Epidermal melanocyte (primary cell): ENCODE measurements around the gene ABL1.

Experiments
- DNase-seq: peaks from one replicate; pipeline ENCODE4 v3.0.0; 2011; ENCODE audit warnings: low spot score; ENCODE audit not compliant: insufficient read length

ABL1 gene

DNA sequence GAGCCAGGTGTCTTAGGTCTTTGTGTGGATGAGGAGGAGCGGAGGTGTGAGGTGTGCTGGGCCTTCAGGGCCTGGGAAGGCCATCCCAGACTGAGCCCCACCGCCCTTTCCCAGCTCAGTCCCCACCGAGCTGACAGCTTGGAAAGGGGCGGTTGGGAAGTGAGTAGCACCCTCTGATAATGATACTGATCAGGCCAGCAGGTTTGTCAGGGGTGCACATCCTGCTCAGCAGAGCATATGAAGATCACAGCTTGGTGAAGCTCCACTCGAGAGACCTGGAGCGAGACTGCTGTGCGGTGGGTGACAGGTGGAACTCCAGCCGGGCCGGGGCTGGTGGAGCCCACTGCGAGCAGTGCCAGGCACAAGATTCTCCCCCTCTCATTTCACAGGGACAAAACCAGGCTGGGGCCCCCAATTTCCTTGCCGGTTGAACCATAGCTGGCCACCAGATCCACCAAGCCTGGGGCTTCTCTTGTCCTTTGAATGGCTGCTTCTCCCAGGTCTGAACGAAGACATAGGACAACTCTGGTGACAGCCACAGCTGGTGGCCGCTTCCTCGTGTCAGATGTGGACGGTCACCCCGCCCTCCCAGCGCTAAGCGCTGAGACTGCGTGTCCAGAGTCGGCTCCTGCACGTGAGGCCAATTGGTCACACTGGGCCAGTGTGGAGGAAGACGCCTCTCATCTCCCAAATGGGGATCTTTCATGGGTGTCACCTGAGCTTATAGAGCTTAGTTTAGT lies 53.3 kb downstream of the ABL1 start:
- DNase-seq, result no peak

- DNase-seq, result no peak
Measured at GRCh38 chr9:130890124-130890523, 55.1 kb downstream of the ABL1 start.

DNA sequence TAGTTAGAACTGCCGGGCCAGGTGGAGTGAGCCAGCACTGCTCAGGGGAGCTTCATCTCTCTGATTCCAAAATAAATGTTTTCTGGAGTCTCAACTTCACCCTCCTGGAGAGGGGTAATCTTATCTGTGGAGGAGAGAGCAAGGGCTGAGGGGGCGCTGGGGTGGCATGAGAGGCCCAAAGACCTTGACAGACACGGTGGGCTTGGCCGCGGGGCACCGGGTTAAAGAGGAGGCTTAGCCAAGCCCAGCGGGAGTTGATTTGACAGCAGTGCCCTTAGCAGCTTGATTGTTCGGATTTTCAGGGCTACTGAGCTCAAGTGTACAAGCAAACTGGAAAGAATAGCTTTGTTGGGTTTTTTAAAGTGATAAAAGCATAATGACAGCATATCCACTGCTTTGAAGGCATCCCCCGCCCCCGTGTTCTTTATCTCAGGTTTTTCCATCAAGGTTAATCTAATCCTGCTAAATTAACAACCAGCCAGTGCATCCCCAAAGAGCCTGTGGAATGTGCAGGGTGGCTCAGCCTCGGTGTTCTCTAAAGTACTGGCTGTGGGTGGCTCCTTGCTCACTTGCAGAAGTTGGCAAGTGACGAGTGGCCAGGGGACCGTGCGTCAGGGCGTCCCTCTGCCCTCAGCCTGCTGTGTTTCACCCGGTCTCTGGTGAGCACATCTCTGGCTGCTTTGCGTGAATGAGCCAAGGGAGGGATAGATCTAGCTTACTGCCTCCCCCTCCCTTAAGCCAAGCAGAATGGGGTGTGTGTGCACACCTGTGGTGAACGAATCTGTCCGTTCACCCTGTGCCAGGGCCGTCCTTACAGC lies 56.0 kb downstream of the ABL1 start:
- no peak for DNase-seq

DNA sequence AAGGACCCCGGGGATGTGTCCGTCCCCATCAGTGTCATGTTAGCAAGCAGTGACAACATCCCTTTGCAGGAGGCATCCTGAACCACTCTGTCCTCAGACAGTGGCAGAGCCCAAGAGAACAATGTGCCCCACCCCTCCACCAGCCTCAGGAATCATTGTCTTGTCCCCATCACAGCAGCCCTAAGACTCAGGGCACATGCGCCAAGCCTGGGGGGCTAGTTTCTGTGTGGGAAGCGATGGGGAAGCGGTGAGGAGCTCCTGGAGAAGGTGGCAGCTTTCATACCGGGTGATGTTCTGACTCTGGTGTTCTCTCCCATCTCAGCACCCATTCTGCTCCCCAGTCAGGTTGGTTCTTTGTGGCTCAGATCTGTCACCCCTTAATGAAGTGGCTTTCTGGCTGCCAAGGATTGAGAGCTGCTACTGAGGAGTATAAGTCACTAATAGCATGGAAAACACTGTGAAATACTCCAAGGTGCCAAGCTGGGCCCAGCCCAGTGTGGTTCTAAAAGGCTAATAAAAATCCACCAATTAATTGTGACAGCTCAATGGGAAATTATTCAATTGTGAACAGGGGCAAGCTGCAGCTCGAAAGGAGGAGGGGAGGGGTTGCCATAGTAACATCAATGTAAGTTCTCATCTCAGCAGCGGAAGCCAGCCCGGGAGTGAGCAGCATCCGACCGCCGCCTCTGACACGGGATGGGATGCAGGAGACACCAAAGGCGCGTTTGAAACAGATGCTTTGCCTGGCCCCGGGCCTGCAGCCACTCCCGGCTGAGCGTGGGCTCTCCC lies 56.8 kb downstream of the ABL1 start:
- no peak for DNase-seq

DNA sequence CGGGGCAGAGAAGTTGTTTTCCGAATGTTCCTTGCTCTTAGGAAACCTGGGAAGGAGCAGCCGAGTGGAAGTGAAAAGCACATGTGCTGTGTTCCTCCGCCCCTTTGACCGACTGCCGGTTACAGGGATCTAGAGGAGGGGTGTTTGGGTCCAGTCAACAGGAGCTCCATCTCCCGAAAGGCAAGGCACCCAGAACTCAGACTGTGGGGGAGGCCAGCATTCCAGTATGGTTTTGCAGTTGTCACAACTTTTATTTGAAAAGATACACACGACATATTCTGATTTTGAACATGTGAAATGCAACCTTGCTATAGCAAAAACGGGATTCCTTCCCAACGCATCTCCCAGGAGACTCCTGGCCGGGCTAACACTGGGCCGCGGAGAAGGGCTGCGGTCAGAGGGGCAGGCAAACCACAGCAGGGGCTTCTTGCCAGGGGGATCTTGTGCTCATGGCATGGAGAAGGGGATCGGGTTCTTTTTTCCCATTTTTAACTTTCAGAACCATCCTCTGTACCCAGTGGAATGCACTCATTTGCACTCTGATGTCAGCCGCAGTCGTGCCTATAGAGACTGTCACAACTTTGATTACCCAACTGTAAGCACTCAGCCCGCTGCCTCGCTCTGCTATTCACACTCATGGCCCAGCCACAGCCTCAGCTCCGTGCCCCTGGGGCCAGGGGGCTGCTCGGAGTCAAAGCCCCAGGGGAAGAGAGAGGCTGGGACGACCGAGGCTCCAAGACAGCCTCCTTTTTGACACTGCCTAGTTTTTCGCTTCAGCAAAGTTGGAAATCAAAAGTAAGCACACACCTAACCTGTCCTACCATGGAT lies 57.6 kb downstream of the ABL1 start:
- no peak for DNase-seq

DNA sequence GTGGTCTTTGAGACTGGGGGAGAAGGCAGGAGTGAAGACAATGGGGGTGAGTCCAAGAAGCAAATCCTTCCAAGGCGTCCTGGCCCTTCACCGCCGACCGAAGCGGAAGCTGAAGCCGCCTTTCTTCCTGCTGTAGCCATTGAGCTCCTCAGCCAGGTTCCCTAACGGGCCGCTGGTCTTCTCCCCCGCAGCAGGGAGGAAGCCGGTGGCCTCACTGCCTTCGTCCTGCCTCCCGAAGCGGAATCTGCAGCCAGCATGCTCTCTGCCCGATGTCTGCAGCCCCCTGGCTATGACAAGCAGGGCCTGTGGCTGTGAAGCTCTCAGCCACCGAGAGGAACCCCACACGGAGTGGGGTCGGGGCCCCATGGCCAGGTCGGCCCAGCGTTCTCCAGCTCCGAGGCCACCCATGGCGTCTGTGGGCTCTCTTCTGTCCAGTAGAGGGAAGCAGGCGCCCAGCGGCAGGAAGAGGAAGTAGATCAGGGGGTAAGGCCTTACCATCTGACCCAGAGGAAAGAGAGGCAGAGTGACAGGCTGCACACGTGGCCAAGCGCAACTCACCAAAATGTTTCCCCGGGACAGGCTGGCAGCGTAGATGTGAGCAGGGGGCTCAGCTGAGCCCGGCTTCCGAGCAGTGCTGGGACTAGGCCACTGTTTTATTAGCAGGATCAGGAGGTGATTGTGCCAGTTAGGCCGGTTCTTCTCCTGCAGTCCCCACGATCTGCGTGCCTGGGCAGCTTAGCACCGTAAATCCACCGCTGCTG lies 58.5 kb downstream of the ABL1 start:
- peak; percentile 69 for DNase-seq

DNA sequence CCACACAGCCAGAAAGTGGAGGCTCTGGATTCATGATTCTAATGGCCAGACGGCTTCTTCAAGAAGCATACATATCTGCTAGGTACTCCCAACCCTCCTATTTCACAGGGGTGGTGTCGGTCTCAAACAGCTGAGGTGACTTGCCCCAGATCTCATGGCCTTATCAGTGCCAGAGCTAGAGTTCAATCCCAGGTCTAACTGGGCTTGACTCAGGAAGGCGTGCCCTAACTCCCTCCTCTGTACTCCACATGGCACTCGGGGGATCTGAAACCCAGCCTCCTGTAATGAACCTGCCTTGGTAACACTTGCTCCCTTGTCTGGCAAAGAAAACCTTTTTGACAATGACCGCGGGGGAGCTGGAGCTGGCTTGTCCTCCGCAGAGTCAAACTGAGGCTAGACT lies 59.5 kb downstream of the ABL1 start:
- DNase-seq, result no peak

GRCh38 chr9:130895038-130895437 lies 60.0 kb downstream of the ABL1 start:
- DNase-seq, result no peak

DNA sequence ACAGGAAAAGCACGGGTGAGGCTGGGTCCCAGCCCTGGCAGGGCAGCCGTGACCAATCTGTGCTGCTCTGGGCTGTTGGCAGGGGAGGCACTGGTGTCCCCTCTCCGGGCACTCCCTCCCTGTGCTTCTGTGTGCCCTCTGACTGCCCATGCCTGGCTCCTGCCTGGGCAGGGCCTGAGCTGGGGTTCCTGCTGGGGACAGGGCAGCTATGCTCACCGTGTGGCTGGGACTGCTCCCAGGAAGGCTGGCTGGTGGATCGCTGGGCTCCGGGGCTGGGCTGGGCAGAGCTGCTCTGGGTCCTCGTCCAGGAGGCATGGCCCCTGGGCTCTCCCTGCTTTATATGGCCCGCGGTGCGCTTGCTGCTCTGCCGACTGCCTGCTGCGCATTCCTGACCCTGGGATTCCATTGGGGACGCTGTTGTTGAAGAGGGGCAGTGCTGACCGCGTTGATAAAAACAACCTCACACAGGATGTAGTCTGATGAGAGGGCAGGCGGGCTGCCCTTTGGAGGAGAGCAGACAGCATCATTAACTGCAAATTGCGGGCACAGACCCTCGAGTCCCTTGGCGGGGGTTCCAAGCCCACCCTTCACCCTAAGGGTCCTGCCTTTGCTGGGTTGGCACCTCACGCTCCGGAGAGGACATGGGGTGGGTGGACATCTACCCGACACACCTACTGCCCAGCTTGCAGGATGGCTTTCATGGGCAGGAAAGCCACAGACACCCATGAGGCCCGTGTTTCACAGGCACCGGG lies 60.6 kb downstream of the ABL1 start:
- no peak for DNase-seq

GRCh38 chr9:130896233-130897014 lies 61.4 kb downstream of the ABL1 start, which contains the start of gene QRFP:
Gene QRFP (minus strand): TSS chr9:130896812. CDS start chr9:130893838, 2,974 bp downstream.
- DNase-seq, result no peak

GRCh38 chr9:130897105-130897751 lies 62.2 kb downstream of the ABL1 start:
- no peak for DNase-seq

DNA sequence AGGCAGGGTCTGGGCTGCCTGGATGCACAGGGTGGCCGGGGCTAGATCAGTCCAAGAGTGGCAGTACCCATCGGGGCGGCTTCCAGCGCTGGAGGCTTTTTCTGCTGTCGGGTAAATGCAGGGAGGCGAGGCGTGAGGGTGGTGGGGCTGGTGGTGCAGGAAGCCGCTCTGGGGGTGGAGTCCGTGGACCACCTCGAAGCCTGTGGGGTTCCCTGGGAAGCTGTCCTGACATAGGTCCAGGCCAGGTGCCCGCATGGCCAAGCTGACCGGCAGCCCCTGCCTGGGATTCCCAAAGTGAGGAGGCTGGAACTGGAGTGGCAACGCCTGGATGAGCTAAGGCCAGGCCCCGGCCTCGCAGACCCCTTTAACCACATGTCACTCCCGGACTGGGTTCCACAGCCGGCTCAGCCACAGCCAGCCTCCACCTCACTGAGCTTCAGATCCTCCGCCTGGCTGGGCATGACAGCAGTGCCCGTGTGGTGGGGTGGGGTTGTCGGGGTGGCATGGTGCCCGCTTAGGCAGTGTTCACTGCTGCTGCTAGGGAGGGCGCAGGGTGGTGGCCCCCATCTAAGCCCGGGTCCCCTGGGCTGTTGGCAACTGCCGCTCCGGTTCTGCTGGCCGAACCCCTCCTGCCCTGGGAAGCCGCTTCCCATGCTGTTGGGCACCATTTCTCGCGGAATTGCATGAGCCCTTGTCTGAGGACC lies 62.9 kb downstream of the ABL1 start:
- DNase-seq, result no peak

- no peak for DNase-seq
Measured at GRCh38 chr9:130898552-130898852, 63.4 kb downstream of the ABL1 start.

GRCh38 chr9:130899051-130899748 lies 64.1 kb downstream of the ABL1 start:
- DNase-seq, result no peak

GRCh38 chr9:130900701-130901497 lies 65.8 kb downstream of the ABL1 start:
- no peak for DNase-seq

DNA sequence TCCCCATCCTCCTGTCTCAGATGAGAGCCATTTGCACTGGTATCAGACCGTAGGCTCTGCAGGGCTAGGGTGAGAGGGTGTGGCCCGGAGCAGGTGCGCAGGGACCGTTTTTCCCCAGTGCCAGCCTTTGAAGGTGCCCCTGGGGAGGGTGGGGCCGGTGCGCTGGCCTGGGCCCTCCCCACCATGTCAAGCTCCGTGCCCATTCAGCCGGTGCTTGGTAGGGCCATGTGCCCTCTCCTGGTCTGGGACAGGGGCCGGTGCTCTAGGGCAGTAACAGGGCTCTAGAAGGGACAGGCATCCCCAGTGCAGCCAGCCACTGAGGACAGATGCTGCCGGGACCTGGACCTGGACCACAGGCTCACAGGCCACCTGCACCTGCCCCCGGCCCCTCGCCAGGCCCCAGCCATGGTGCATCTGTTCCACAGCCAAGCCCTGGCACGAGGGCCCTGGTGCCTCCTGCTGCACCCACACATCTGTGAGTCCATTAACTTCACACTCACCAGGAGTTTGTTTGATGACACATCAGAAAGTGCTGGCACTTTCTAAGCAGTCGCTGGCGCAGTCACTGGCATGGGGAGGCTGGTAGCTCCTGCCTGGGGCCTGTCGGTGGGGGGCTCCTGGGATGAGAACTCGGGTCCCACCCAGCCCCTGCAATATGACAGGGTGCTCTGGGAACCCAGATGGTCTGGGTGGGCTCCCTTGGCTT lies 66.6 kb downstream of the ABL1 start:
- DNase-seq, result no peak
